ENCODE results near the gene PRM2.

Gene PRM2, protein sequence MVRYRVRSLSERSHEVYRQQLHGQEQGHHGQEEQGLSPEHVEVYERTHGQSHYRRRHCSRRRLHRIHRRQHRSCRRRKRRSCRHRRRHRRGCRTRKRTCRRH

DNA sequence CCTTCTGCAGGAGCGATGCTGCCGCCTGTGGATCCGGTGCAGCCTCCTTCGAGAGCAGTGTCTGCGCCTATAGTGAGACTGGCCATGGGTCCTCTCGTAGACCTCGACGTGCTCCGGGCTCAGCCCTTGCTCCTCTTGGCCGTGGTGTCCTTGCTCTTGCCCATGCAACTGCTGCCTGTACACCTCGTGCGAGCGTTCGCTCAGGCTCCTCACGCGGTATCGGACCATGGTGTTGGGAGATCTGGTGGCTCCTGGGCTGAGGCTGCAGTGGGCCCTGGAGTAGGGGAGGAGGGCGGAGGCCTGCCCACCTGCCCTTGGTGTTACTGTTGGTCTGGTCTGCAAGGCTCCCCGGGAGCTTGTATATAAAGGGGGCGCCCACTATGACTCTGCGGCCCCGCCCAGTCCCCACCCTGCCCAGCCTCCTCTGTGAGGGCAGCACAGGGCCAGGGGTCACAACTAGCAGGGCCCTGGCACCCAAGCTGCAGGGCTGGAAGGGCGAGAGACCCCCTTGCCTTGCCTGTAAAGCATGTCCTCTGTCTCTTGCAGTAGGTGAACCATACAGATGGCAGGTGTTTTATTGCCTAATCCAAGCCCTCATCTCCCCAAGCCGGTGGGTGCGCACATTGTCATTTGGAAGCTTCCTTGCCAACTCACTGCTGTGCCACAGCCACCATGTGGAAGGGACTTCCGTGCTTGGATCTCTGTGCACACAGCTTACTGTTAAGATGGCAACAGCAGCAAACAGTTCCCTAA, at the start of gene PRM2:
Gene PRM2 (minus strand): TSS at position 338 of the 753 bp plus-strand sequence. CDS start 110 bp downstream, at position 228.
- FAIRE-seq, result no peak
- no peak for DNase-seq (ENCODE audit: insufficient read length, low spot score)

DNA sequence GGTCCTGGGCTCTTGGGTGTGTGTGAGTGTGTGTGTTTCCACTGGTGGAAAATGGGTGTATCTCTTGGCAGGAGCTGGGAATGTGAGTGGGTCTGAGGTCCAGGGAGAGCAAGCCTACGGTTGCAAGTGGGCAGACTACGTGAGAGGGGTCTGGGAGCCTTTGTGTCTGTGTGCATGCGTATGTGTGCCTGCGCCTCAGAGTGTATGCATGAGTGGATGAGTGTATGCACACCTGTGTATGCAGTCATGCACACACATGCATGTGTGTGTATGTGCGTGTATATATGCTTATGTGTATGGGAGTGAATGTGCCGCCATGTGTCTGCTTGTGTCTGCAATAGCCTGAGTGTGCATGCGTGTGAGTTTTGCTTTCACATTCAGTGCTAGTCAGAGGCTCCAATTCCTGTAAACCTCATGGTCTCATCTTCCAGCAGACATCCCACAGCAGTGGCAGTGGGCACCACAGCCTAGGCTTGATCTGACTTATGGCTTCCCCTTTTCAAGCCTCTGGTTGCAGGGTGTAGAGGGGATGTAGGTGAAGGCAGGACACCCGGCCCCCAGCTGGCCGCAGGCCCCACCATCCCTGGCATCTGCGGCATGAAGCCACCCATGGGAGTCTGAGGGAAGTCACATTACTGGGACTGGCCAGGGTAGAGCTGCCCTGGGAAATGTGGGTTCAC, 49.3 kb upstream of the PRM2 start:
- FAIRE-seq (peak; percentile 72), DNase-seq (ENCODE audit: insufficient read length, low spot score) (no peak)

DNA sequence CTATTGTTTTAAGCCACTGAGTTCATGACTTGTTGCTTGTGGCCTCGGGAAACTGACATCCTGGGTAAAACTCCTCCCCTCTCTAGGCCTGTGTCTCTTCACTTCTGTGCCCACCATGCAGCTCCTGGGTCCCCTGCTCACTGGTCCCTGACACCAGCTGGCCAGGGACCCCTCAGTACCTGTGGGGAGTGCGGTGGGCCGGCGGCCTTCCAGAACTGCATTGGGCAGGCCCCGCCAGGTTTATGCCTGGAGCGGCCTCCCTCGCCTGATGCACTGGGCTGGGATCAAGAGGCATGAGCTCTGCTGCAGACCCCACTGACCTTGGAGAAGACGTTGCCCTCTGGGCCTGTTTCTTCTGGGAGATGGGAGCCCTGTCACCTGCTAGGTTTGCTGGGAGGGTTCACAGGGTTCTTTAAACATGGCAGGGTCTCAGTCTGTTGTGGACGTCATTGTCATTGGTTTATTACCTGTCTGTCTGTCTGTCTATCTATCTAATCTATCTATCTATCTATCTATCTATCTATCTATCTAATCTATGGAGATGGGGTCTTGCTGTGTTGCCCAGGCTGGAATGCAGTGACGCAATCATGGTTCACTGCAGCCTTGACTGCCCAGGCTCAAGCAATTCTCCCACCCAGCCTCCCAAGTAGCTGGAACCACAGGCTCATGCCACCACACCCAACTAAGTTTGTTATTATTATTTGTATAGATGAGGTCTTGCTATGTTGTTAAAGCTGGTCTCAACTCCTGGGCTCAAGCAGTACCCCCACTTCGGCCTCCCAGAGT, 47.5 kb upstream of the PRM2 start:
- FAIRE-seq, result no peak
- no peak for DNase-seq (ENCODE audit: insufficient read length, low spot score)

DNA sequence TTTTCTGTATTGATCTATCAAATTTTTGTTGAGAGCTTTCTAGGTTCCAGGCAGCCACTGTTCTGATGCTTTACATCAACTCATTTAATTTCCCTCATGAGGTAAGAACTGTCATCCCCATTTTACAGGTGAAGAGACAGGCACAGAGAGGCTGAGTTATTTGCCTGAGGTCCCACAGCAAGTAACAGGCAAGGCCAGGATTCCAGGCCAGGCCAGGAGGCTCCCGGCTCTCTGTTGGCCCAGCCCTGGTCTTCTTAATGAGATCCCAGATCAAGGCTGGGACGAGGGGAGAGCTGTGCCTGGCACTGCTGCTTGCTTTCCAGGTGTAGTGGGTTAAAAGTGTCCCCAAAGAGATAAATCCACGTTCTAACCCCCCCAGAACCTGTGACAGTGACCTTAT, 46.5 kb upstream of the PRM2 start:
- FAIRE-seq (no peak), DNase-seq (ENCODE audit: insufficient read length, low spot score) (no peak)

DNA sequence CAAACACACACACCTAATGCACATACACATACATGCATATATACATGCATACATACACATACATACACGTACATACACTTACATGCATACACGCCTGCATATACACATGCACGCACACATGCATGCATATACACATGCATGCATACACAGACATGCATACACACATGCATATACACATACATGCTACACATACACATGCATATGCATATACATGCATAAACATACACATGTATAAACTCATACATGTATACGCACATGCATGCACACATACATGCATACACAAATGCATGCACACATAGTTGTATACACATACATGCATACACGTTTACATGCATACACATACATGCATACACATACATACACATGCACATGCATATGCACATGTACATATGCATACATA, 45.4 kb upstream of the PRM2 start:
- no peak for DNase-seq (ENCODE audit: insufficient read length, low spot score)
- no peak for FAIRE-seq

DNA sequence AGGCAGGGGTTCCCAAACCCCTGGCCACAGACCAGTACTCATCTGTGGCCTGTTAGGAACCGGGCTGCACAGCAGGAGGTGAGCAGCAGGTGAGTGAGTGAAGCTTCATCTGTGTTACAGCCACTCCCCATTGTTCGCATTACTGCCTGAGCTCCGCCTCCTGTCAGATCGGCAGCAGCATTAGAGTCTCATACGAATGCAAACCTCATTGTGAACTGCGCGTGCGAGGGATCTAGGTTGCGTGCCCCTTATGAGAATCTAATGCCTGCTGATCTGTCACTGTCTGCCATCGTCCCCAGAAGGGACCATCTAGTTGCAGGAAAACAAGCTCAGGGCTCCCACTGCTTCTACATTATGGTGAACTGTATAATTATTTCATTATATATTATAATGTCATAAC, 43.9 kb upstream of the PRM2 start:
- FAIRE-seq (no peak), DNase-seq (ENCODE audit: insufficient read length, low spot score) (no peak)

DNA sequence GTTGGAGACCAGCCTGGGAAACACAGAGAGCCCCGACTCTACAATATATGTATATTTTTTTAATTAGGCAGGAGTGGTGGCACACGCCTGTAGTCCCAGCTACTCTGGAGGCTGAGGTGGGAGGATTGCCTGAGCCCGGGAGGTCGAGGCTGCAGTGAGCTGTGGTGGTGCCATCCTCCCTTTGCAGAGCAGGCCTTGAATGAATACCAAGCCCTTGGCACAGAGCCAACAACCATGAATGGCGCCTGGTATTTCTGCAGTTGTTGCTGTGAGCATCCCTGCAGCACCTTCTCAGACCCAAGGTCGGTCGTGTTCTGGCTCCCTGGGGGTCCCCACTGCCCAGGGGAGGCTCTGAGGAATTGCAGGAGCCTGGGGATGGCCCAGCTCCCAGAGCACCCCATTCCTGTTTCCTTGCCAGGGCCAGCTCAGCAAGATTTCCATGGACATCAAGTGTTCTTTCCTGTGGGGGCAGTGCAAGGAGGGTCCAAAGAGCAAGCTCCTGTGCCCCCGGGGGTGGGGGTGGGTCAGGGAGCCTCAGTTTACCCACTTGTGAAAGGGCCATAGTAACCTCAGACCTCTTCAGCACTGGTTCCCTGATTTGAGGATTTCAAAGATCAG, 43.4 kb upstream of the PRM2 start:
- DNase-seq (ENCODE audit: insufficient read length, low spot score), result no peak
- FAIRE-seq, result no peak

DNA sequence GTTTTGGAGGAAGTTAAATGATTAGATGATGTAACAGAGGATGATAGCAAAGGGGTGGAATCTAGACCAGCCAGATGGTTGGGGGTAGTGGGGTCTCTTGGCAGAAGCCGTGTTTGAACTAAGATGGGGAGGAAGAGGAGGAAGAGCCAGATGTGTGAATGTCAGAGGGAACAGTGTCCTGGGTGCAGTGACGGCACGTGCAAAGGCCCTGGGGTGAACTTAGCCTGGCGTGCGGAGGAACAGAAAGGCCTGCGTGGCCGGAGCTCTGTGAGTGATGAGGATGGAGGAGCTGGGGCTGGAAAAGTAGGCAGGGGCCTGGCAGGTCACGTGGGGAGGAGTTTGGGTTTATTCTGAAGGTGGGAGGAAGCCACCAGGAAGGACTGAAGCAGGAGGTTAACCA, 42.5 kb upstream of the PRM2 start:
- FAIRE-seq, result no peak
- no peak for DNase-seq (ENCODE audit: insufficient read length, low spot score)

DNA sequence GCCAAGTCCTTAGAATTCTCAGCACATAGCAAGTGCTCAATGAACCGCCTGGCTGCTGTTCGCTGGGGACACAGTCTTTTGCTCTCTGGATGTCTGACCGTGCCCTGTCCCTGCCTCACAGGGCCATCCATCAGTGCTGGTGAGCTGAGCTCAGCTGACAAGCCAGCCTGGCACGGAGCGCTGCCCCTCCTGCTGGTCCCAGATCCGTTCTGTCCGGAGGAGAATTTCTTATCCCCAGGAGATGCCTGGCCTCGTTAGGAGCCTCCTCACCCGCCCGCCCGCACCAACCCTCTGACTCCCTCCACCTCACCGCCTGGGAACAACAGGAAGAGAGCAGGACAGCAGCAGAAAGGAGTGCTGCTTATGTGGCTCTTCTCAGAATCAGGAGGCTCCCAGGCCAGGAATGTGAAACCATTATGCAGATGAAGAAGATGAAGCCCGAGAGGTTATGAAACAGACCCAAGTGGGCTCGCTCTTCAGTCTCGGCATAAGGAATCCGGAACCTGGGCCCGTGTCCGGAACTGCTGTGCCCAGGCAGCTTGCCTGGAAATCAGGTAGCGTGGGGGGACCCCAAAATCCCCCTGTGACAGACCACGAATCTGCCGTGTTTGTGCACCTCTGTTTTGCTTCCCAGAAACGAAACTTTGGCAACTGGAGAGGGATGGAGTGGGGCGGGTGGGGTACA, 40.2 kb upstream of the PRM2 start:
- FAIRE-seq (no peak), DNase-seq (ENCODE audit: insufficient read length, low spot score) (no peak)

DNA sequence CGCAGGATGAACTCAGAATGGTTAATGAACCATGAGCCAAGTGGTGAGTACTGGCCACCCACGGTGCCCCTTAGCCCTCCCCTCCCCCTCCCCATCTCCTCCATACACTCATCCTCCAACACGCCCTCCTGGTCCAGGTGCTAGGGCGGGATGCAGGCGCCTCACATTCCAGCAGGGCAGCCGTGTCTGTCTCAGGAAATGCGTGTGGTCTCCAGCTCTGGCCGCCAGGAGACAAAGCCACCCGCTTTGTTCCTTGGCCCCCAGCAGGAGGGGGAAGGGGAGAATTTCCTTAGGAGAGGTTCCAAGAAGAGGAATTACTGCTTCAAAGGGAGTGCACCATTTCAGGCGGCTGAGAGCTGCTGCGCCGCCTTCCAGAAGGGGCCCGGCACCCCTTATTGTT, 39.2 kb upstream of the PRM2 start:
- FAIRE-seq (no peak), DNase-seq (ENCODE audit: insufficient read length, low spot score) (no peak)

DNA sequence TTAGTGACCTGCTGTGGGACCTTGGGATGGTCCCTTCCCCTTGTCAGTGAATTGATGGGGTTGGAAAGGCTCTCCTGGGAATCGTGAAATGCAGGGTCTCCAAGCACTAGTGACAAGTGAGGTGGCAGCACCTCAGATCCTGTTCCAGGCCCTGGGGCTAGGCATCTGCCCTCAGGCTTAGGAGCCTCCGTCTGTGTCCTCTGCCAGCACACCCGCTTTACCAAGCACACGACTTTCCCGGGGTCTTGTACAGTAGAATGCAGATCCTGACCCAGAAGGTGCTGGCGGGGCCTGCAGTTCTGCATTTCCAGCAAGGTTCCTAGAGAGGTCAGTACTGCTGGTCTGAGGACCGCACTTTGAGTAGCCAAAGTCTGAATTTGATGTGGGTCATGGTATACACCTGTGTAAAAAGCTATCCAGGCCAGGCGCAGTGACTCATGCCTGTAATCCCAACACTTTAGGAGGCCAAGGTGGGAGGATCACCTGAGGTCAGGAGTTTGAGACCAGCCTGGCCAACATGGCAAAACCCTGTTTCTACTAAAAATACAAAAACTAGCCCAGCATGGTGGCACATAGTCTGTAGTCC, 38.1 kb upstream of the PRM2 start:
- no peak for FAIRE-seq

DNA sequence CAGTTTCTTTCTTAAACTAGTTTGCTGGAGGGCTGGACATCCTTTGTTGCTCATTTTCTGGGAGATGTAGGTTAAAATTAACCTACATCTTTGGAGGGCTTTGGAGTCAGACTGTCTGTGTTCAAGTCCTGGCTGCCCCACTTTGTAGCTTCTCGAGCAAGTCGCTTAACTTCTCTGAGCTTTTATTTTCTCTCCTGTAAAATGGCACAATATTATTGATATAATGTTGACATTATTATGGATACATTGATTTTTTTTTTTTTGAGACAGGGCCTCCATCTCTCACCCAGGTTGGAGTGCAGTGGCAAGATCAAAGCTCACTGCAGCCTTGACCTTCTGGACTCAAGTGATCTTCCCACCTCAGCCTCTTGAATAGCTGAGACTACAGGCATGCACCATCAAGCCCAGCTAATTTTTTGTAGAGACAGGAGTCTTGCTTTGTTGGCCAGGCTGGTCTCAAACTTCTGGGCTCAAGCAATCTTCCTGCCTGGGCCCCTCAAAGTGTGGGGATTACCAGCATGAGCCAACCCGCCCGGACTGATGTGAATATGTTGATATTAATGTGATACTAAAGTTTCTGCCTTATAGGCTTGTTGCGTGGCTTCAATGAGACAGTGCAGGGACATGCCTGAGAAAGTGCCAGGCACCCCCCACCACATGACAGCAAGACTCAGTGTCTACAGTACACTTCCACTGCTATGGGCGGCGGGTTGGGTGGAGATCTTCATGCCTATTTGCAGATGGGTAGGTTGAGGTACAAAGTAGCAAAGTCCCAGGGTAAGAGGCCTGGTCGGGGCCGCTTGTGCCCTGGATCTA, 37.4 kb upstream of the PRM2 start:
- FAIRE-seq (no peak), DNase-seq (ENCODE audit: insufficient read length, low spot score) (no peak)

More for the DNA sequence above, 38.1 kb upstream of the PRM2 start:
- no peak for DNase-seq (ENCODE audit: insufficient read length, low spot score)

DNA sequence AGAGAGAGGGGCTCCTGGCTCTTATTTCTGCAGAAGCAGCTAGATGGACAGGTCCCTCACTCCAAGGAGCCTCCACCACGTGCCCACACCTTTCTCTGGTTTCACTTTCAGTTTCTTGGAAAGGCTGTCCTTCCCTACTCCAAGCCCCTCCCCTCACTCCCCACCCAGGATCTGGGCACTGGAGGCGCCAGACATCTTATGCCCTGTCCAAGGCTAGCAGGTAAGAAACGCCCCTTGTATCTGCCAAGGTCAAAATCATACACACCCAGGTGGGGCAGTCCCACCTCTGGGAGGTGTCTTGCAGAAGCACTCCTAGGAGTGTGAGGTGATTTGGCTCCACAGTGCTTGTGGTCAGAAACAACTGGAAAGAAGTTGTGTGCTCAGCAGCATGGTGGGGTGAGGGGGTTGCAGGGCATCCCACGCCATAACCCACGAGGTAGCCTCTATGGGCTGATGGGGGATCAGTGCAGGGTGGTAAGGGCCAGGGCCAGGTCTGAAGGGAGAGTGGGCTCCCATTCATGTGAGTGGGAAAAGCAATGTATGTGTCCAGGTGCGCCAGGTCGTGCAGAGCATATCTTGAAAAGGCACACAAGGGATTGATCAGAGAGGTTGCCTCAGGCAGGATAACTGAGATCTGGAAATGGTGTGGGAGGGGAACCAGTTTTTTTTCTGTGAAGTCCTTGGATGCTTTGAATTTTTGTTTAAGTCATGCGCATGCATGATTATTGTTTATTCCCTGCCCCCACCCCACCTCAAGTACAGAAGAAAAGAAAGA, 36.6 kb upstream of the PRM2 start:
- no peak for FAIRE-seq

DNA sequence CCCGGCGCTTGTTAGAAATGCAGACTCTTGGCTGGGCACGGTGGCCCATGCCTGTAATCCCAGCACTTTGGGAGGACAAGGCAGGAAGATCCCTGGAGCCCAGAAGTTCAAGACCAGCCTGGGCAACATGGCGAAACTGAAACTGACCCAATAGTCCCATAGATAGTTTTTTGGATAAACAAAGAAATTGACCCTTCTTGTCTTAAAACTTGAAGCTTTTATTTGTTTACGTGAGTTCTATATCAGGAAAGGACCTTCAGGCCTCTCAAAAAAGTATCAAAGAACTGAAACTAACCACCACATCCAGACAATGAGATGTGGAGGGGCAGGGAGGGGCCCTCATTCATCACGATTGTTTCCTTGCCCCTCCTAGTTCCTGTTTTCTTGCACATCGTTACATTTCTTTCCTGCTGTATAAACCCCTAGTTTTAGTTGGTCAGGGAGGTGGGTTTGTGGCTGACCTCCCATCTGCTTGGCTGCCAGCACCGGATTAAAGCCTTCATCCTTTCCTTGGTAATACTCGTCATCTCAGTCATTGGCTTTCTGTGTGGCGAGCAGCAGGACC, 34.8 kb upstream of the PRM2 start:
- FAIRE-seq, result peak; percentile 85

More for the DNA sequence above, 36.6 kb upstream of the PRM2 start:
- no peak for DNase-seq (ENCODE audit: insufficient read length, low spot score)

DNA sequence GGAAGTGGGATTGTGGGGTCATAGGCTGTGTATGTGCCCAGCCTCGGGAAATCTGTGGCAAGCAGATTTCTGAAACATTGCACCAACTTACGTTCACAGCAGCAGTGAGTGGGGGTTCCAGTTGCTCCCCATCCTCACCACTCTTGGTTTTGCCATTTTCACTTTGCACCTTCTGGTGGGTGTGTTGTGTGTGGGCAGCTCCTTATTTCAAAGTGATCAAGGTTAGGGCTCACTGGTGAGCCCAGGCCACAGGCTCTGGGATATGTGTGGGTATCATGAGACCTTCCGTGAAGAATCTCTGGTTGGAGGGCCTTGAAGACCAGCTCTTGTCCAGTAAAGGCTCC, 34.3 kb upstream of the PRM2 start:
- no peak for DNase-seq (ENCODE audit: insufficient read length, low spot score)
- FAIRE-seq, result no peak

More for the DNA sequence above, 34.8 kb upstream of the PRM2 start:
- no peak for DNase-seq (ENCODE audit: insufficient read length, low spot score)

DNA sequence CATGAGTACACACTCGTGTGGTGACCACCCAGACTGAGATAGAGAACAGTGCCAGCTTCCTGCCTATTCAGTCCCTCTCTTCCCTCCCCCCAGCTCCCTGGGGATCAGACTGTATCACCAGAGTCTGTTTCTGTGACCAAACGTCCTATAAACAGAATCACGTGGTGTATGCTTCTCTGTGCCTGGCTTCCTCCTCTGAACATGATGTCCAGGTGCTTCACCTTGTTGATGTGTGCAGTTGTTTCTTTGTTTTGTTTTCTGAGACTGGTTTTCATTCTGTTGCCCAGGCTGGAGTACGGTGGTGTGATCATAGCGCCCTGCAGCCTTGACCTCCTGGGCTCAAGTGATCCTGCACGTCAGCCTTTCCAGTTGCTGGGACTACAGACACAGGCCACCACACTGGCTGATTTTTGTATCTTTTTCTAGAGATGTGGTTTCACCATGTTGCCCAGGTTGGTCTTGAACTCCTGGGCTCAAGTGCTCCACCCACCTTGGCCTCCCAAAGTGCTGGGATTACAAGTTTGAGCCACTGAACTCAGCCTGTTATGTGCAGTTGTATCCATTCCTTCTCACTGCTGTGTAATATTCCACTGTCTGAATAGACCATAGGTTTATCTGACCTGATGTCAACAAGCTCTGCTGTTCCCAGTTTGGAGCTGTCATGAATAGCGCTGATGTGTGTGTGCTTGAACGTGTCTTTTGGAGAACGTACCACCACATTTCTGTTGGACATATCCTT, 33.8 kb upstream of the PRM2 start:
- FAIRE-seq (peak; percentile 87), DNase-seq (ENCODE audit: insufficient read length, low spot score) (no peak)

DNA sequence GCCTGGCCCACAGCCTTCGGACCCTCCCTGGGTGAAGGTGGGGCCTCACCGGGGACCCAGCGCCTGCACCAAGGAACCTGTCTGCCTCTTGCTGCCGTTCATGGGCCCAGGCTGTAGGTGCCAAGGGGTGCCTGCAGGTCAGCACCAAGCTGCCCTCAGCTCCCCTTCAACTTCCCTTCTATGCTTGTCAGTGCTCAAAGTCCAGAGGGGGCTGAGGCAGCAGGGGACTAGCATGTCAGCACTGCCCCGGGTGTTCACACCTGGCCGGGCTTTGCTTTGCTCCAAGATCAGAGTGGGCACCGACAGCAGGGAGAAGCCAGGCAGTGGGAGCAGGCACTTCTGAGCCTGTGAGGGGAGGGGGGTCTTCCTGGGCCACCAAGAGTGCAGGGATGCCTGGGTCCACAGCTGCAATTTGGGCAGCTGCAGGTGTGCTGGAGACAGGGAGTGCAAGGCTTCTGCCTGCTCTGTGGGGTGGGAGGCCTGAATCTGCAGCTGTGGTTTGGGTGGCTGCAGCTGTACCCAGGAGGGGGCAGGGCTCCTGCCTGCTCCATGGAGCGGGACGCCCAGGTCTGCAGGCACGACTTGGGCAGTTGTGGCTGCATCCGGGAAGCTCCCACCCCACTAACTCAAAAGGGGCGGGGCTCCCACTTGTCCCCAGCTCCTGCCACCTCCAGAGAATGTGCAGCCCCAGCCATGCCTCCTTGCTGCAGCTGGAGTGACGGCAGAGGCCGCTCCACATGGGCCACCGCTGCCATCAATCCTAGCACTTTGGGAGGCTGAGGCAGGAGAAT, 32.4 kb upstream of the PRM2 start:
- DNase-seq (ENCODE audit: insufficient read length, low spot score), result no peak
- FAIRE-seq, result no peak

Measured in GM19239 (cell line).